ENCODE measurements around the gene OXCT1. TPM values are rescaled to one million over a fixed set of nuclear protein-coding genes. Genes with fewer than 3 reads are reported as not detected.

The OXCT1 gene
- total RNA-seq, 1 experiment from 2014 or later, result 20.6 TPM

DNA sequence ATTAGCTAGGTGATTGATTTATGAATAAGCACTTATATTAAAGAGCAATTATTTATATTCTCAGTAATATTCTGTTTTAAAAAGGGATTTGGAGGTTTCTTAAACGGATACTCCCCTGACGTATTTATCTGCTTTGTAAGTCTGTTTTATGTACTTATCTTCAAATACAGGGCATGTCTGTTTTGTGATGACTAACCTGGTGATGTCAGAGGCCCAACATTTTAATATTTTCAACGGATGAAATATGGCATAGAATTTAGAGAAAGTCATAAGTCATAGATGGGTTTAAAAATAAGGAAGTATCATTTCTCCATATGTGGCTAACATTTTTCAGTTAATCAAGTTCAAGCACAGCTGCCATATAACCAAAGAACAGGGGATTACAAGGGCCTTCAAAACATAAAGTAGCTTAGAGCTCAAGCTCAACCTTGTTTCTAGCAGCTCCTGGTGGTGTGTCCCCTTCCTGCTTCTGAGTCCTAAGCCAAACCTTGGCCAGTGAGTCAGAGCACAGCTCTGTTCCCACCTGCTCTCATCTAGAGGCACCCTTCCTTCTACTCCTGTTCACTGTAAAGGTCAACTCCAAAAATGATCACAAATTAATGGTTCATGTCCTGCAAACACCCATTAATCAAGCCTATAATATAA is 131.4 kb downstream of the OXCT1 start:
- Mint-ChIP-seq H3K27me3 (ENCODE audit: low read depth) (no peaks in the 10 kb centered on the region), H3K4me3 (no peak overlapping the region), H3K9me3 (no peaks in the 10 kb centered on the region), H3K4me1 (no peaks in the 10 kb centered on the region), H3K36me3 (peaks cover 16% of the 10 kb centered on the region), H3K27ac (no peak overlapping the region)
- ChIA-PET POLR2A (no interaction called here), CTCF (no interaction called here)
- ATAC-seq (no peak), DNase-seq (ENCODE audit: low spot score) (no peak)
- TF ChIP-seq NR1H2 (CRISPR knock-in tag; IDR thresholded peaks at IDR 0.05) (no peak), SOX15 (CRISPR knock-in tag; IDR thresholded peaks at IDR 0.05) (no peak), SMAD3 (CRISPR knock-in tag; IDR thresholded peaks at IDR 0.05; ENCODE audit: borderline replicate concordance) (no peak), NFYB (CRISPR knock-in tag; conservative IDR thresholded peaks at IDR 0.05; ENCODE audit: low read depth) (no peak), RORB (CRISPR knock-in tag; IDR thresholded peaks at IDR 0.05) (no peak), TCF7 (CRISPR knock-in tag; IDR thresholded peaks at IDR 0.05; ENCODE audit: low read depth) (no peak), FOXJ3 (CRISPR knock-in tag; IDR thresholded peaks at IDR 0.05; ENCODE audit: borderline replicate concordance) (no peak), PRRX2 (CRISPR knock-in tag; IDR thresholded peaks at IDR 0.05) (no peak), ZNF121 (CRISPR knock-in tag; IDR thresholded peaks at IDR 0.05) (no peak)
- TF ChIP-seq, protein P1, sequence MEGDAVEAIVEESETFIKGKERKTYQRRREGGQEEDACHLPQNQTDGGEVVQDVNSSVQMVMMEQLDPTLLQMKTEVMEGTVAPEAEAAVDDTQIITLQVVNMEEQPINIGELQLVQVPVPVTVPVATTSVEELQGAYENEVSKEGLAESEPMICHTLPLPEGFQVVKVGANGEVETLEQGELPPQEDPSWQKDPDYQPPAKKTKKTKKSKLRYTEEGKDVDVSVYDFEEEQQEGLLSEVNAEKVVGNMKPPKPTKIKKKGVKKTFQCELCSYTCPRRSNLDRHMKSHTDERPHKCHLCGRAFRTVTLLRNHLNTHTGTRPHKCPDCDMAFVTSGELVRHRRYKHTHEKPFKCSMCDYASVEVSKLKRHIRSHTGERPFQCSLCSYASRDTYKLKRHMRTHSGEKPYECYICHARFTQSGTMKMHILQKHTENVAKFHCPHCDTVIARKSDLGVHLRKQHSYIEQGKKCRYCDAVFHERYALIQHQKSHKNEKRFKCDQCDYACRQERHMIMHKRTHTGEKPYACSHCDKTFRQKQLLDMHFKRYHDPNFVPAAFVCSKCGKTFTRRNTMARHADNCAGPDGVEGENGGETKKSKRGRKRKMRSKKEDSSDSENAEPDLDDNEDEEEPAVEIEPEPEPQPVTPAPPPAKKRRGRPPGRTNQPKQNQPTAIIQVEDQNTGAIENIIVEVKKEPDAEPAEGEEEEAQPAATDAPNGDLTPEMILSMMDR (IDR thresholded peaks at IDR 0.05), result no peak
- TF ChIP-seq, protein P2, sequence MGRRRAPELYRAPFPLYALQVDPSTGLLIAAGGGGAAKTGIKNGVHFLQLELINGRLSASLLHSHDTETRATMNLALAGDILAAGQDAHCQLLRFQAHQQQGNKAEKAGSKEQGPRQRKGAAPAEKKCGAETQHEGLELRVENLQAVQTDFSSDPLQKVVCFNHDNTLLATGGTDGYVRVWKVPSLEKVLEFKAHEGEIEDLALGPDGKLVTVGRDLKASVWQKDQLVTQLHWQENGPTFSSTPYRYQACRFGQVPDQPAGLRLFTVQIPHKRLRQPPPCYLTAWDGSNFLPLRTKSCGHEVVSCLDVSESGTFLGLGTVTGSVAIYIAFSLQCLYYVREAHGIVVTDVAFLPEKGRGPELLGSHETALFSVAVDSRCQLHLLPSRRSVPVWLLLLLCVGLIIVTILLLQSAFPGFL (CRISPR knock-in tag; IDR thresholded peaks at IDR 0.05; ENCODE audit: borderline replicate concordance), result no peak

DNA sequence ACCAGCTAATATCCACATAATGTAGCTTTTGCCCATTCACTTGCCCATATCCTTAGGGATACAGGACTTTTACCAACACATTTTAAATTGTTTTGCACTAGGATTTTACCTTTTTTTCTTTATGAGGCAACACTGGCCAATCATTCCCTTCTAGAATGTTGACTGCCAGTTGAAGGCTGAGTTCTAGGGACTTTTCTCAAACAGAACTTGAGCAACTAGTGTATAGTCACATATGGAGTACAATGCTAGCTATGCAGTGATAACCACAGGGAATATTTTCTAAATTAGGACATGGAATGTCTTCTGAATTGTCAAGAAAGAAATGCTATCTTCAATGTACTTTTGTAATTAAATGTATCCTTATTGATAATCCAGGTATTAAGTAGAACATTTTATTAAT is 133.6 kb downstream of the OXCT1 start:
- Mint-ChIP-seq H3K36me3 (peaks cover 14% of the 10 kb centered on the region), H3K4me1 (no peaks in the 10 kb centered on the region), H3K9me3 (no peaks in the 10 kb centered on the region), H3K27me3 (ENCODE audit: low read depth) (no peaks in the 10 kb centered on the region), H3K27ac (no peak overlapping the region), H3K4me3 (no peak overlapping the region)
- ChIA-PET CTCF (interaction anchor here (1.5 kb wide), 1 partner anchor 23 kb away, joined by 3 read pairs; no protein-coding TSS in a partner anchor), POLR2A (no interaction called here)
- ATAC-seq (no peak), DNase-seq (ENCODE audit: low spot score) (no peak)
- TF ChIP-seq CREM (CRISPR knock-in tag; IDR thresholded peaks at IDR 0.05) (no peak), ZNF138 (CRISPR knock-in tag; conservative IDR thresholded peaks at IDR 0.05) (no peak), ATF1 (CRISPR knock-in tag; IDR thresholded peaks at IDR 0.05) (no peak), TP53 (CRISPR knock-in tag; IDR thresholded peaks at IDR 0.05) (no peak), GRHL2 (CRISPR knock-in tag; IDR thresholded peaks at IDR 0.05; ENCODE audit: insufficient replicate concordance, severe bottlenecking) (no peak), ZNF423 (CRISPR knock-in tag; IDR thresholded peaks at IDR 0.05) (no peak), NR1H2 (CRISPR knock-in tag; IDR thresholded peaks at IDR 0.05) (no peak)
- TF ChIP-seq, protein P3, sequence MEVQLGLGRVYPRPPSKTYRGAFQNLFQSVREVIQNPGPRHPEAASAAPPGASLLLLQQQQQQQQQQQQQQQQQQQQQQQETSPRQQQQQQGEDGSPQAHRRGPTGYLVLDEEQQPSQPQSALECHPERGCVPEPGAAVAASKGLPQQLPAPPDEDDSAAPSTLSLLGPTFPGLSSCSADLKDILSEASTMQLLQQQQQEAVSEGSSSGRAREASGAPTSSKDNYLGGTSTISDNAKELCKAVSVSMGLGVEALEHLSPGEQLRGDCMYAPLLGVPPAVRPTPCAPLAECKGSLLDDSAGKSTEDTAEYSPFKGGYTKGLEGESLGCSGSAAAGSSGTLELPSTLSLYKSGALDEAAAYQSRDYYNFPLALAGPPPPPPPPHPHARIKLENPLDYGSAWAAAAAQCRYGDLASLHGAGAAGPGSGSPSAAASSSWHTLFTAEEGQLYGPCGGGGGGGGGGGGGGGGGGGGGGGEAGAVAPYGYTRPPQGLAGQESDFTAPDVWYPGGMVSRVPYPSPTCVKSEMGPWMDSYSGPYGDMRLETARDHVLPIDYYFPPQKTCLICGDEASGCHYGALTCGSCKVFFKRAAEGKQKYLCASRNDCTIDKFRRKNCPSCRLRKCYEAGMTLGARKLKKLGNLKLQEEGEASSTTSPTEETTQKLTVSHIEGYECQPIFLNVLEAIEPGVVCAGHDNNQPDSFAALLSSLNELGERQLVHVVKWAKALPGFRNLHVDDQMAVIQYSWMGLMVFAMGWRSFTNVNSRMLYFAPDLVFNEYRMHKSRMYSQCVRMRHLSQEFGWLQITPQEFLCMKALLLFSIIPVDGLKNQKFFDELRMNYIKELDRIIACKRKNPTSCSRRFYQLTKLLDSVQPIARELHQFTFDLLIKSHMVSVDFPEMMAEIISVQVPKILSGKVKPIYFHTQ (CRISPR knock-in tag; IDR thresholded peaks at IDR 0.05), result no peak
- TF ChIP-seq, protein P1 (IDR thresholded peaks at IDR 0.05), result no peak
- TF ChIP-seq, protein P4, sequence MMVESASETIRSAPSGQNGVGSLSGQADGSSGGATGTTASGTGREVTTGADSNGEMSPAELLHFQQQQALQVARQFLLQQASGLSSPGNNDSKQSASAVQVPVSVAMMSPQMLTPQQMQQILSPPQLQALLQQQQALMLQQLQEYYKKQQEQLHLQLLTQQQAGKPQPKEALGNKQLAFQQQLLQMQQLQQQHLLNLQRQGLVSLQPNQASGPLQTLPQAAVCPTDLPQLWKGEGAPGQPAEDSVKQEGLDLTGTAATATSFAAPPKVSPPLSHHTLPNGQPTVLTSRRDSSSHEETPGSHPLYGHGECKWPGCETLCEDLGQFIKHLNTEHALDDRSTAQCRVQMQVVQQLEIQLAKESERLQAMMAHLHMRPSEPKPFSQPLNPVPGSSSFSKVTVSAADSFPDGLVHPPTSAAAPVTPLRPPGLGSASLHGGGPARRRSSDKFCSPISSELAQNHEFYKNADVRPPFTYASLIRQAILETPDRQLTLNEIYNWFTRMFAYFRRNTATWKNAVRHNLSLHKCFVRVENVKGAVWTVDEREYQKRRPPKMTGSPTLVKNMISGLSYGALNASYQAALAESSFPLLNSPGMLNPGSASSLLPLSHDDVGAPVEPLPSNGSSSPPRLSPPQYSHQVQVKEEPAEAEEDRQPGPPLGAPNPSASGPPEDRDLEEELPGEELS (CRISPR knock-in tag; IDR thresholded peaks at IDR 0.05), result no peak
- TF ChIP-seq, protein P5, sequence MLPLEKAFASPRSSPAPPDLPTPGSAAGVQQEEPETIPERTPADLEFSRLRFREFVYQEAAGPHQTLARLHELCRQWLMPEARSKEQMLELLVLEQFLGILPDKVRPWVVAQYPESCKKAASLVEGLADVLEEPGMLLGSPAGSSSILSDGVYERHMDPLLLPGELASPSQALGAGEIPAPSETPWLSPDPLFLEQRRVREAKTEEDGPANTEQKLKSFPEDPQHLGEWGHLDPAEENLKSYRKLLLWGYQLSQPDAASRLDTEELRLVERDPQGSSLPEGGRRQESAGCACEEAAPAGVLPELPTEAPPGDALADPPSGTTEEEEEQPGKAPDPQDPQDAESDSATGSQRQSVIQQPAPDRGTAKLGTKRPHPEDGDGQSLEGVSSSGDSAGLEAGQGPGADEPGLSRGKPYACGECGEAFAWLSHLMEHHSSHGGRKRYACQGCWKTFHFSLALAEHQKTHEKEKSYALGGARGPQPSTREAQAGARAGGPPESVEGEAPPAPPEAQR (CRISPR knock-in tag; IDR thresholded peaks at IDR 0.05), result no peak

All from WTC11 (cell line).